ENCODE data around the gene LRRTM2.
"Not testable (repeated sequence)": the region's sequence is repeated elsewhere in the genome, so short reads cannot be mapped to it uniquely, and the experiment has no call there.

Gene LRRTM2

DNA sequence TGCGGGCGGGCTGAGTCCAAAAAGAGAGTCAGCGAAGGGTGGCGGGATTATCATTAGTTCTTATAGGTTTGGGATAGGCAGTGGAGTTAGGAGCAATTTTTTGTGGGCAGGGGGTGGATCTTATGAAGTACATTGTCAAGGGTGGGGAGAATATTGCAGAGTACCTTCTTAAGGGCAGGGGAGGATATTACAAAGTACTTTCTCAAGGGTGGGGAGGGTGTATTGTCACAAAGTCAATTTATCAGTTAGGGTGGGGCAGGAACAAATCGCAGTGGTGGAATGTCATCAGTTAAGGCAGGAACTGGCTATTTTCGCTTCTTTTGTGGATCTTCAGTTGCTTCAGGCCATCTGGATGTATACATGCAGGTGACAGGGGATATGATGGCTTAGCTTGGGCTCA lies 40.3 kb downstream of the LRRTM2 start:
- not testable (repeated sequence) for DNase-seq

- DNase-seq, result no peak
Observed at GRCh38 chr5:138833726-138834480, 41.2 kb downstream of the LRRTM2 start.

GRCh38 chr5:138833080-138833479 lies 42.1 kb downstream of the LRRTM2 start:
- peak; percentile 12 for DNase-seq

GRCh38 chr5:138832218-138832617 lies 42.9 kb downstream of the LRRTM2 start:
- no peak for DNase-seq

GRCh38 chr5:138831703-138832102 lies 43.4 kb downstream of the LRRTM2 start:
- DNase-seq, result no peak

DNA sequence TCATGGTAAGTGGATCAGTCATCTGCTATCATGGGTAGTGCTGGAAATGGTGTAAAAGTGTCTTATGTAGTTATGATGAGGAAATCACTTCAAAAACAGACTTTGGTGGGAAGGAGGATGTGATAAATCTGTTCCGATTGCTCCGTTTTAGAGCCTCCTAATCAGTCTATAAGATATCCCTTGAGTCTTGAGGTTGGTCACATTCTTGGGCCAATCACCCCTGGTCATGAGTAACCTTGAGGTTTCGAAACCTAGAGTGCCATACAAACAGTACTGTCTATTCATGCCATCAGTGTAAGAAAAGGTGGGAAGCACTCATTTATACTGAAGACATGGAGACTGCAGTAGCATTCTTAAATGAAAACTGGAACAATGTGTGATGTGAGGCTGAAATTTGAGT lies 45.8 kb downstream of the LRRTM2 start:
- DNase-seq, result no peak

DNA sequence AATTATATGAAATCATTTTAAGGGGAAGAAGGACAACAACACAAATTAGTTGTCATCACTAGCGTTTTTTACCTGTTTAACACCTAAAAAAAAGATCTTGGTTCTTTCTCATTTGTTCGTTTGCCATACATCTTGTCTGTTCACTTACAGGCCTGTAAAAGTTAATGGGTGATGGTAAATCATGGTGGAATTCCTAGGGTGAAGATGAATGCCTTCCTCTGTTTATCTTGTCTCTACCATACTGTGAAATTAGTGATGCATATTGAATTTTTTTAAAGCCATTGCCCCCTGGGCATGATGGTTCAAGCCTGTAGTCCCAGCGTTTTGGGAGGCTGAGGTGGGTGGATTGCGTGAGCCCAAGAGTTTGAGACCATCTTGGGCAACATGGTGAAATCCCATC lies 46.6 kb downstream of the LRRTM2 start:
- DNase-seq, result no peak

- DNase-seq, result peak; percentile 28
Observed at GRCh38 chr5:138824924-138825863, 49.9 kb downstream of the LRRTM2 start.

GRCh38 chr5:138824516-138824915 lies 50.6 kb downstream of the LRRTM2 start:
- no peak for DNase-seq

DNA sequence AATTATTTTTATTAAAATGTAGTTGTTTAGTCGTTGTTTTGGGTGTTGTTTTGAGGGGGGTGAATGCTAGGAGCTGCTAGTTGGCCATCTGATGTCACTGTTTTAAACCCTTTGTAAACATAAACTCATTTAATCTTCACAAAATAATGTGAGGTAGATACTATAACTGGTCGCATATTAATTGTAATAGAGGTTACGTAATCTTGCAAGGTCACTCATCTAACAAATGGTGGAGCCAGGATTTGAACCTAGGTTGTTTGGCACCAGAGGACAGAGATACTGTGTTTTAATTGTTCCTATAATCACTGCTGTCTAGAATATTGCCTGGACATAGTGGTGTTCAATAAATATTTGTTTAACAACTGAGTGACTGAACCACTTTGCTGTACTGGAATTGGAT lies 54.4 kb downstream of the LRRTM2 start:
- DNase-seq, result no peak

GRCh38 chr5:138819081-138819480 lies 56.1 kb downstream of the LRRTM2 start:
- DNase-seq, result peak; percentile 80
